Metanephros (tissue), 1 donor: ENCODE data around the gene TACR2. TPM values are rescaled to one million over a fixed set of nuclear protein-coding genes. Genes with fewer than 3 reads are reported as not detected.

Source experiments
- total RNA-seq: library from RNA; depleted of rRNA; stranded (reverse); fragments of >200 nt; gene quantifications from one replicate; pipeline ENCODE4 v1.2.3, GENCODE V29; 2014

Gene TACR2
- total RNA-seq, result not detected

GRCh38 chr10:69416695-69417094 is at the start of gene TACR2:
Gene TACR2 (minus strand): TSS chr10:69416918. CDS start chr10:69416323, 595 bp downstream.

GRCh38 chr10:69451209-69451783 is 34.6 kb upstream of the TACR2 start, which contains the start of gene TSPAN15:
Gene TSPAN15 (plus strand): TSS chr10:69451465. CDS start chr10:69451595, 130 bp downstream.

Other genes starting within 250 kb of the TACR2 start
- gene SUPV3L1, start 236.7 kb downstream of the TACR2 start, total RNA-seq, result 27.9 TPM
- 9.2 TPM for gene HKDC1, start 196.6 kb downstream of the TACR2 start, total RNA-seq
- 58.3 TPM for gene HK1, start 138.4 kb downstream of the TACR2 start, total RNA-seq
- 52.1 TPM for gene TSPAN15, start 34.5 kb upstream of the TACR2 start, total RNA-seq
- not detected for gene NEUROG3, start 156.5 kb upstream of the TACR2 start, total RNA-seq
- gene FAM241B, start 213.3 kb upstream of the TACR2 start, total RNA-seq, result 4.1 TPM